Measurements from ENCODE around the gene SMAD1.
"Not testable (repeated sequence)": the region's sequence is repeated elsewhere in the genome, so short reads cannot be mapped to it uniquely, and the experiment has no call there.

Gene SMAD1

GRCh38 chr4:145528601-145529000, 46.9 kb downstream of the SMAD1 start:
- DNase-seq (ENCODE audit: low read depth in 2 of 2), result no peak
- TF ChIP-seq CTCF (IDR thresholded peaks at IDR 0.05; ENCODE audit: low read depth, low read length), result no peak

GRCh38 chr4:145530189-145530588, 48.5 kb downstream of the SMAD1 start:
- no peak for DNase-seq (ENCODE audit: low read depth in 2 of 2)
- no peak for TF ChIP-seq CTCF (IDR thresholded peaks at IDR 0.05; ENCODE audit: low read depth, low read length)
- no peak overlapping the region for H3K4me3 ChIP-seq (replicated peaks in 1 of 2; ENCODE audit: low read depth in 2 of 2, low read length in 2 of 2)

More at GRCh38 chr4:145528601-145529000, 46.9 kb downstream of the SMAD1 start:
- no peak overlapping the region for H3K4me3 ChIP-seq (replicated peaks in 1 of 2; ENCODE audit: low read depth in 2 of 2, low read length in 2 of 2)

- no peak overlapping the region for H3K4me3 ChIP-seq (replicated peaks in 1 of 2; ENCODE audit: low read depth in 2 of 2, low read length in 2 of 2)
- TF ChIP-seq CTCF (IDR thresholded peaks at IDR 0.05; ENCODE audit: low read depth, low read length), result no peak
- DNase-seq (ENCODE audit: low read depth in 2 of 2), result no peak
Observed at GRCh38 chr4:145530662-145531061, 49.0 kb downstream of the SMAD1 start.

- TF ChIP-seq CTCF (IDR thresholded peaks at IDR 0.05; ENCODE audit: low read depth, low read length), result no peak
- H3K4me3 ChIP-seq (replicated peaks in 1 of 2; ENCODE audit: low read depth in 2 of 2, low read length in 2 of 2), result no peak overlapping the region
- no peak for DNase-seq (ENCODE audit: low read depth in 2 of 2)
Observed at GRCh38 chr4:145531223-145531622, 49.6 kb downstream of the SMAD1 start.

GRCh38 chr4:145531859-145532258, 50.2 kb downstream of the SMAD1 start:
- no peak for DNase-seq (ENCODE audit: low read depth in 2 of 2)
- no peak for TF ChIP-seq CTCF (IDR thresholded peaks at IDR 0.05; ENCODE audit: low read depth, low read length)
- H3K4me3 ChIP-seq (replicated peaks in 1 of 2; ENCODE audit: low read depth in 2 of 2, low read length in 2 of 2), result no peak overlapping the region

- no peak for DNase-seq (ENCODE audit: low read depth in 2 of 2)
- H3K4me3 ChIP-seq (replicated peaks in 1 of 2; ENCODE audit: low read depth in 2 of 2, low read length in 2 of 2), result no peak overlapping the region
- no peak for TF ChIP-seq CTCF (IDR thresholded peaks at IDR 0.05; ENCODE audit: low read depth, low read length)
Observed at GRCh38 chr4:145533001-145533400, 51.3 kb downstream of the SMAD1 start.

- DNase-seq (ENCODE audit: low read depth in 2 of 2), result not testable (repeated sequence)
Observed at GRCh38 chr4:145533415-145533814, 51.8 kb downstream of the SMAD1 start.

More at GRCh38 chr4:145533415-145533814, 51.8 kb downstream of the SMAD1 start:
- H3K4me3 ChIP-seq (replicated peaks in 1 of 2; ENCODE audit: low read depth in 2 of 2, low read length in 2 of 2), result not testable (repeated sequence)
